Measurements from ENCODE around the gene C1orf35. TPM values are rescaled to one million over a fixed set of nuclear protein-coding genes. Genes with fewer than 3 reads are reported as not detected.

The C1orf35 gene
- total RNA-seq, 1 experiment from 2014 or later: 10.4 TPM

- peak; percentile 71 for DNase-seq
- H3K79me2 ChIP-seq (ENCODE audit: low read length): no peaks in the 10 kb centered on the region
- no peak overlapping the region for H3K27ac ChIP-seq (ENCODE audit: low read length)
- H3K4me3 ChIP-seq (ENCODE audit: low read length): no peak overlapping the region
- no peak overlapping the region for H3K9ac ChIP-seq (ENCODE audit: low read length)
- no peaks in the 10 kb centered on the region for H3K9me3 ChIP-seq (ENCODE audit: low read length)
- no peaks in the 10 kb centered on the region for H3K27me3 ChIP-seq (ENCODE audit: low read length)
- no peaks in the 10 kb centered on the region for H3K36me3 ChIP-seq (ENCODE audit: insufficient read depth, low read length)
- H3K4me1 ChIP-seq (ENCODE audit: low read length): no peaks in the 10 kb centered on the region
- no peak overlapping the region for H2AFZ ChIP-seq (ENCODE audit: low read length)
- H3K9me2 ChIP-seq (replicated peaks; ENCODE audit: insufficient read depth, low read length): no peaks in the 10 kb centered on the region
- H4K20me1 ChIP-seq (ENCODE audit: insufficient read depth, low read depth, low read length): no peaks in the 10 kb centered on the region
- H3K4me2 ChIP-seq (ENCODE audit: low read depth, low read length, poor library complexity, severe bottlenecking): no peak overlapping the region
These were observed 43.3 kb downstream of the C1orf35 start for GRCh38 chr1:228059634-228060457.

DNA sequence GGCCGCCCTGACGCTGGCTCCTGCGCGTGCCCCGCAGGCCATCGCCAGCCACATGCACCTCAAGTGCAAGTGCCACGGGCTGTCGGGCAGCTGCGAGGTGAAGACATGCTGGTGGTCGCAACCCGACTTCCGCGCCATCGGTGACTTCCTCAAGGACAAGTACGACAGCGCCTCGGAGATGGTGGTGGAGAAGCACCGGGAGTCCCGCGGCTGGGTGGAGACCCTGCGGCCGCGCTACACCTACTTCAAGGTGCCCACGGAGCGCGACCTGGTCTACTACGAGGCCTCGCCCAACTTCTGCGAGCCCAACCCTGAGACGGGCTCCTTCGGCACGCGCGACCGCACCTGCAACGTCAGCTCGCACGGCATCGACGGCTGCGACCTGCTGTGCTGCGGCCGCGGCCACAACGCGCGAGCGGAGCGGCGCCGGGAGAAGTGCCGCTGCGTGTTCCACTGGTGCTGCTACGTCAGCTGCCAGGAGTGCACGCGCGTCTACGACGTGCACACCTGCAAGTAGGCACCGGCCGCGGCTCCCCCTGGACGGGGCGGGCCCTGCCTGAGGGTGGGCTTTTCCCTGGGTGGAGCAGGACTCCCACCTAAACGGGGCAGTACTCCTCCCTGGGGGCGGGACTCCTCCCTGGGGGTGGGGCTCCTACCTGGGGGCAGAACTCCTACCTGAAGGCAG is 44.0 kb downstream of the C1orf35 start:
- Histone ChIP-seq H3K27ac (ENCODE audit: low read length) (no peak overlapping the region), H3K9ac (ENCODE audit: low read length) (no peak overlapping the region), H3K4me2 (ENCODE audit: low read depth, low read length, poor library complexity, severe bottlenecking) (no peak overlapping the region), H3K9me3 (ENCODE audit: low read length) (no peaks in the 10 kb centered on the region), H3K27me3 (ENCODE audit: low read length) (no peaks in the 10 kb centered on the region), H2AFZ (ENCODE audit: low read length) (no peak overlapping the region), H3K79me2 (ENCODE audit: low read length) (no peaks in the 10 kb centered on the region), H3K4me3 (ENCODE audit: low read length) (no peak overlapping the region), H3K4me1 (ENCODE audit: low read length) (no peaks in the 10 kb centered on the region), H3K9me2 (replicated peaks; ENCODE audit: insufficient read depth, low read length) (no peaks in the 10 kb centered on the region), H4K20me1 (ENCODE audit: insufficient read depth, low read depth, low read length) (no peaks in the 10 kb centered on the region), H3K36me3 (ENCODE audit: insufficient read depth, low read length) (no peaks in the 10 kb centered on the region)
- DNase-seq: no peak

GRCh38 chr1:228058172-228058948 is 44.8 kb downstream of the C1orf35 start:
- DNase-seq: no peak
- Histone ChIP-seq H3K27me3 (ENCODE audit: low read length) (no peaks in the 10 kb centered on the region), H3K4me3 (ENCODE audit: low read length) (no peak overlapping the region), H3K27ac (ENCODE audit: low read length) (no peak overlapping the region), H3K9me3 (ENCODE audit: low read length) (no peaks in the 10 kb centered on the region), H3K9ac (ENCODE audit: low read length) (no peak overlapping the region), H3K9me2 (replicated peaks; ENCODE audit: insufficient read depth, low read length) (no peaks in the 10 kb centered on the region), H3K4me2 (ENCODE audit: low read depth, low read length, poor library complexity, severe bottlenecking) (no peak overlapping the region), H4K20me1 (ENCODE audit: insufficient read depth, low read depth, low read length) (no peaks in the 10 kb centered on the region), H3K4me1 (ENCODE audit: low read length) (no peaks in the 10 kb centered on the region), H2AFZ (ENCODE audit: low read length) (no peak overlapping the region), H3K79me2 (ENCODE audit: low read length) (no peaks in the 10 kb centered on the region), H3K36me3 (ENCODE audit: insufficient read depth, low read length) (no peaks in the 10 kb centered on the region)

Small RNA genes within 50 kb of the gene (small RNA-seq; reads per million reads assigned to genes)
- not detected for gene AL359510.1

Other genes with a start within 250 kb of the C1orf35 start
- gene WNT9A, start 155.4 kb downstream of the C1orf35 start, total RNA-seq (2014; rRNA removed; shearing (Covaris generic); ENCODE audit: low replicate concordance): not detected in 2 replicates
- gene WNT3A, start 96.3 kb downstream of the C1orf35 start, total RNA-seq (2014; rRNA removed; shearing (Covaris generic); ENCODE audit: low replicate concordance): not detected in 2 replicates
- gene ARF1, start 20.6 kb downstream of the C1orf35 start, total RNA-seq (2014; rRNA removed; shearing (Covaris generic); ENCODE audit: low replicate concordance): 107 and 139 TPM in 2 replicates
- gene MRPL55, start 6.0 kb upstream of the C1orf35 start, total RNA-seq (2014; rRNA removed; shearing (Covaris generic); ENCODE audit: low replicate concordance): 76.6 and 79.2 TPM in 2 replicates
- gene GUK1, start 37.0 kb upstream of the C1orf35 start, total RNA-seq (2014; rRNA removed; shearing (Covaris generic); ENCODE audit: low replicate concordance): 74.4 and 203 TPM in 2 replicates
- 0.69 TPM in 1 of 2 replicates, not detected in the other for gene GJC2, start 46.6 kb upstream of the C1orf35 start, total RNA-seq (2014; rRNA removed; shearing (Covaris generic); ENCODE audit: low replicate concordance)
- 3.2 and 3.6 TPM in 2 replicates for gene IBA57, start 62.5 kb upstream of the C1orf35 start, total RNA-seq (2014; rRNA removed; shearing (Covaris generic); ENCODE audit: low replicate concordance)
- 17.5 and 24.4 TPM in 2 replicates for gene OBSCN, start 104.7 kb upstream of the C1orf35 start, total RNA-seq (2014; rRNA removed; shearing (Covaris generic); ENCODE audit: low replicate concordance)

Data from Karpas-422 (cell line).